H1 (cell line): Measurements from ENCODE around the gene GNAS. TPM values are rescaled to one million over a fixed set of nuclear protein-coding genes. Genes with fewer than 3 reads are reported as not detected.

Experiments
- CTCF ChIA-PET: fragments of 300-600 bp; sonication (Branson Sonifier 250); formaldehyde crosslinking; loops from one replicate; lab custom pipeline; 2021; ENCODE audit not compliant: partially characterized antibody; lab: Charles Lee
- POLR2A ChIA-PET: fragments of 300-600 bp; sonication (Branson Sonifier 250); formaldehyde crosslinking; loops from one replicate; lab custom pipeline; 2021; ENCODE audit warnings: inconsistent platforms; ENCODE audit not compliant: partially characterized antibody; lab: Charles Lee
- DNase-seq, 2 experiments: peaks; one replicate each; pipeline versions ENCODE4 v3.0.0 to v3.0.0-alpha.2; 2010 to 2022; ENCODE audit warnings: low spot score in 2 of 2, low read depth in 1 of 2, mixed read lengths in 1 of 2
- FAIRE-seq: peaks from 2 replicates; lab custom pipeline; 2011; peaks lifted over from hg19 to GRCh38; lab: Jason Lieb, UNC
- H2AFZ ChIP-seq: 2 replicates; pipeline ENCODE4 v1.8.1; 2012; ENCODE audit warnings: low read length, inconsistent platforms
- H2AK5ac ChIP-seq: 2 replicates; pipeline ENCODE4 v1.6.1; 2013; ENCODE audit warnings: low read depth, low read length
- H2BK120ac ChIP-seq: replicated peaks from 2 replicates; pipeline ENCODE3; 2013; ENCODE audit warnings: low read depth, low read length, inconsistent platforms
- H2BK12ac ChIP-seq: 2 replicates; pipeline ENCODE4 v1.6.1; 2013; ENCODE audit warnings: low read depth, low read length
- H2BK15ac ChIP-seq: 2 replicates; pipeline ENCODE4 v1.6.1; 2013; ENCODE audit warnings: low read length
- H2BK20ac ChIP-seq: 2 replicates; pipeline ENCODE4 v1.6.1; 2013; ENCODE audit warnings: low read length
- H2BK5ac ChIP-seq: 2 replicates; pipeline ENCODE4 v1.6.1; 2013; ENCODE audit warnings: low read depth, low read length
- H3K14ac ChIP-seq: 2 replicates; pipeline ENCODE4 v1.6.1; 2013; ENCODE audit warnings: inconsistent platforms; ENCODE audit not compliant: insufficient read length
- H3K18ac ChIP-seq: 2 replicates; pipeline ENCODE4 v1.6.1; 2013; ENCODE audit warnings: low read length; ENCODE audit errors: extremely low read depth
- H3K23ac ChIP-seq: 2 replicates; pipeline ENCODE4 v1.6.1; 2013; ENCODE audit warnings: inconsistent platforms; ENCODE audit not compliant: insufficient read length
- H3K23me2 ChIP-seq: 2 replicates; pipeline ENCODE4 v1.6.1; 2013; ENCODE audit warnings: low read depth, low read length
- H3K27ac ChIP-seq: 2 replicates; pipeline ENCODE4 v1.6.1; 2011; ENCODE audit warnings: low read depth, low read length, inconsistent platforms
- H3K27me3 ChIP-seq, 4 experiments: replicated peaks in 1 of 4; 1 replicate in 1 of 4; 2 replicates in 3 of 4; pipeline versions ENCODE4 v1.6.1 to v1.8.1; 2011 to 2013; ENCODE audit warnings: low read length in 3 of 4, mild to moderate bottlenecking in 3 of 4, inconsistent platforms in 2 of 4, mixed read lengths in 2 of 4, moderate library complexity in 1 of 4; ENCODE audit not compliant: control insufficient read depth in 3 of 4, insufficient read depth in 3 of 4; ENCODE audit errors: extremely low read depth in 1 of 4
- H3K36me3 ChIP-seq, 4 experiments: 2 replicates each; pipeline versions ENCODE4 v1.6.1 to v1.8.1; 2011 to 2013; ENCODE audit warnings: mild to moderate bottlenecking in 4 of 4, low read length in 3 of 4, moderate library complexity in 2 of 4, control low read depth in 1 of 4, inconsistent platforms in 1 of 4; ENCODE audit not compliant: insufficient read depth in 4 of 4, control insufficient read depth in 2 of 4
- H3K4ac ChIP-seq: replicated peaks from 2 replicates; pipeline ENCODE3; 2013; ENCODE audit warnings: low read length, low read depth, mixed read lengths, inconsistent platforms; ENCODE audit not compliant: insufficient read length
- H3K4me1 ChIP-seq, 4 experiments: replicated peaks in 1 of 4; 1 replicate in 1 of 4; 2 replicates in 3 of 4; pipeline versions ENCODE4 v1.6.1 to v1.8.1; 2011 to 2013; ENCODE audit warnings: low read length in 3 of 4, inconsistent platforms in 2 of 4, mixed read lengths in 1 of 4; ENCODE audit not compliant: insufficient read depth in 4 of 4, control insufficient read depth in 3 of 4
- H3K4me2 ChIP-seq, 2 experiments: 2 replicates each; pipeline versions ENCODE4 v1.6.1 to v1.8.1; 2011 to 2013; ENCODE audit warnings: low read depth in 2 of 2, low read length in 2 of 2, control low read depth in 1 of 2, inconsistent platforms in 1 of 2, mild to moderate bottlenecking in 1 of 2; ENCODE audit not compliant: insufficient read depth in 1 of 2
- H3K4me3 ChIP-seq, 4 experiments: fragments of 200-600, 300-600 bp in 1 of 4; sonication (generic), shearing (Covaris generic), sonication (Bioruptor Twin) in 1 of 4; 2 replicates each; pipeline versions ENCODE4 v1.5.1 to v1.8.1; 2011 to 2016; ENCODE audit warnings: low read length in 4 of 4, low read depth in 3 of 4, control low read depth in 2 of 4, inconsistent platforms in 2 of 4, mild to moderate bottlenecking in 2 of 4, mixed read lengths in 1 of 4, moderate library complexity in 1 of 4; ENCODE audit not compliant: insufficient read depth in 2 of 4; ENCODE audit errors: extremely low read depth in 1 of 4
- H3K56ac ChIP-seq: replicated peaks from 2 replicates; pipeline ENCODE3; 2013; ENCODE audit warnings: low read depth, mild to moderate bottlenecking, mixed read lengths, low read length, inconsistent platforms; ENCODE audit not compliant: insufficient read length
- H3K79me1 ChIP-seq: 2 replicates; pipeline ENCODE4 v1.6.1; 2013; ENCODE audit warnings: low read depth, low read length, control low read depth
- H3K79me2 ChIP-seq, 2 experiments: 2 replicates each; pipeline versions ENCODE4 v1.6.1 to v1.8.1; 2012 to 2013; ENCODE audit warnings: low read length in 2 of 2, mild to moderate bottlenecking in 2 of 2, inconsistent platforms in 1 of 2; ENCODE audit not compliant: insufficient read depth in 2 of 2, control insufficient read depth in 1 of 2
- H3K9ac ChIP-seq, 4 experiments: replicated peaks in 1 of 4; 1 replicate in 1 of 4; 2 replicates in 3 of 4; pipeline versions ENCODE4 v1.6.1 to v1.8.1; 2011 to 2013; ENCODE audit warnings: low read depth in 3 of 4, low read length in 3 of 4, control low read depth in 2 of 4, mild to moderate bottlenecking in 2 of 4, moderate library complexity in 2 of 4, inconsistent platforms in 1 of 4; ENCODE audit errors: extremely low read depth in 1 of 4
- H3K9me3 ChIP-seq, 2 experiments: 2 replicates each; pipeline versions ENCODE4 v1.6.1 to v1.8.1; 2012 to 2013; ENCODE audit warnings: mild to moderate bottlenecking in 2 of 2, moderate library complexity in 2 of 2, control low read depth in 1 of 2, inconsistent platforms in 1 of 2, low read depth in 1 of 2, low read length in 1 of 2, mixed read lengths in 1 of 2; ENCODE audit not compliant: insufficient read depth in 2 of 2
- H4K20me1 ChIP-seq, 2 experiments: replicated peaks in 1 of 2; 2 replicates each; pipeline versions ENCODE3 to v1.8.1; 2011 to 2013; ENCODE audit warnings: inconsistent platforms in 2 of 2, low read length in 2 of 2, mild to moderate bottlenecking in 1 of 2; ENCODE audit not compliant: insufficient read depth in 2 of 2, control insufficient read depth in 1 of 2
- H4K5ac ChIP-seq: 2 replicates; pipeline ENCODE4 v1.6.1; 2013; ENCODE audit warnings: low read length, low read depth, mixed read lengths, inconsistent platforms; ENCODE audit not compliant: insufficient read length
- H4K8ac ChIP-seq: 2 replicates; pipeline ENCODE4 v1.8.0; 2013; ENCODE audit warnings: mild to moderate bottlenecking, moderate library complexity, low read length, inconsistent platforms; ENCODE audit not compliant: insufficient read depth; ENCODE audit errors: extremely low read depth
- H4K91ac ChIP-seq: replicated peaks from 2 replicates; pipeline ENCODE3; 2013; ENCODE audit warnings: low read length, mixed read lengths, inconsistent platforms; ENCODE audit not compliant: insufficient read length
- E2F6 ChIP-seq: IDR thresholded peaks from 2 replicates; pipeline ENCODE4 v1.6.1; 2012; ENCODE audit warnings: inconsistent platforms
- GABPA ChIP-seq: IDR thresholded peaks from 2 replicates; pipeline ENCODE4 v1.6.1; 2011; ENCODE audit warnings: mild to moderate bottlenecking, low read length, moderate library complexity, borderline replicate concordance; ENCODE audit not compliant: insufficient read depth
- PHF8 ChIP-seq: fragments of 200-600 bp; sonication (generic); conservative IDR thresholded peaks from 2 replicates; pipeline ENCODE4 v1.7.1; 2012; ENCODE audit warnings: low read depth, mild to moderate bottlenecking, inconsistent platforms, low read length, moderate library complexity
- TBP ChIP-seq: IDR thresholded peaks from 2 replicates; pipeline ENCODE4 v1.6.1; 2011; ENCODE audit warnings: low read depth, low read length, improper control_type of control experiment
- TEAD4 ChIP-seq: IDR thresholded peaks from 2 replicates; pipeline ENCODE4 v1.6.1; 2012; ENCODE audit warnings: low read depth, low read length, inconsistent platforms, mixed read lengths
- WGBS, 2 experiments: shearing (Covaris generic) in 1 of 2; methylation state at CpG; one replicate each; pipeline versions ENCODE4 v1.1.6 to v1.1.7; 2013 to 2015; ENCODE audit warnings: low lambda C conversion rate in 2 of 2, mixed read lengths in 2 of 2, inconsistent platforms in 1 of 2, low coverage in 1 of 2, missing lambda C conversion rate in 1 of 2; ENCODE audit not compliant: insufficient replicate concordance in 2 of 2, insufficient coverage in 1 of 2, insufficient read length in 1 of 2; ENCODE audit errors: extremely low coverage in 1 of 2, missing lambda C conversion rate in 1 of 2; 5-methylcytosine and 5-hydroxymethylcytosine counted together
- long read RNA-seq, 2 experiments: library from RNA in 1 of 2; library from capped mRNA in 1 of 2; stranded (forward); transcript quantifications; one replicate each; pipeline ENCODE4 v2.0.0, GENCODE V29; 2021; ENCODE audit warnings: inconsistent platforms in 1 of 2
- polyA minus RNA-seq, 3 experiments: library from RNA; depleted of rRNA, polyadenylated mRNA; stranded (reverse); fragments of >200 nt; gene quantifications; 1 replicate in 2 of 3; 2 replicates in 1 of 3; pipeline ENCODE4 v1.2.3, GENCODE V29; 2011
- polyA plus RNA-seq, 7 experiments: library from polyadenylated mRNA; depleted of rRNA in 3 of 7; stranded (reverse) in 5 of 7; unstranded in 2 of 7; fragments of >200 nt in 5 of 7; fragments of 200-250 nt in 2 of 7; gene quantifications; 1 replicate in 5 of 7; 2 replicates in 1 of 7; 4 replicates in 1 of 7; pipeline versions ENCODE4 v1.2.1 to v1.2.3, GENCODE V29; 2011 to 2013; ENCODE audit warnings: missing spikeins in 2 of 7, mixed read lengths in 2 of 7
- total RNA-seq: library from RNA; stranded (reverse); fragmentation: NEBNext Ultra II Directional; extraction: Animal tissue kit (Norgen Biotek cat#: 25700); gene quantifications from 2 replicates; pipeline ENCODE4 v1.2.1, GENCODE V29; 2021

Gene GNAS
- total RNA-seq = 989 and 1,039 TPM in 2 replicates
- 1,613 and 2,238 TPM in 2 replicates for polyA plus RNA-seq (2011; rRNA removed)
- 1,327 TPM for polyA plus RNA-seq (2011; cell fraction: cytosol; rRNA removed)
- polyA plus RNA-seq (2011; cell fraction: nucleus; rRNA removed) = 1,703 TPM
- polyA plus RNA-seq (2012, experiment 1 of 2) = 953 to 1,220 TPM (median 1,156 TPM) in 4 replicates
- polyA plus RNA-seq (2012, experiment 2 of 2) = 998 TPM
- 696 TPM for polyA plus RNA-seq (2013, experiment 1 of 2)
- polyA plus RNA-seq (2013, experiment 2 of 2) = 746 TPM
- polyA minus RNA-seq (2011; rRNA and poly(A)+ RNA removed) = 1,072 and 1,265 TPM in 2 replicates
- polyA minus RNA-seq (2011; cell fraction: cytosol; rRNA and poly(A)+ RNA removed) = 673 TPM
- 539 TPM for polyA minus RNA-seq (2011; cell fraction: nucleus; rRNA and poly(A)+ RNA removed)
- long read RNA-seq, experiment 1, full-length matches to known transcripts = 530 of 1,251 reads
- long read RNA-seq, experiment 1, partial matches to known transcripts = 466 of 1,251 reads
- long read RNA-seq, experiment 1, other reads (novel, unspliced or antisense) = 255 of 1,251 reads
- long read RNA-seq, experiment 2, transcript GNAS-208 (13 exons, 2,551 nt) = minor isoform, 10 of 310 reads
- long read RNA-seq, experiment 2, transcript GNAS-210 (13 exons, 1,972 nt) = minor isoform, 14 of 310 reads
- long read RNA-seq, experiment 2, transcript GNAS-204 (13 exons, 2,578 nt) = major isoform, 64 of 310 reads
- long read RNA-seq, experiment 2, transcript GNAS-211 (12 exons, 1,931 nt) = minor isoform, 5 of 310 reads
- long read RNA-seq, experiment 2, partial matches to known transcripts = 34 of 310 reads
- long read RNA-seq, experiment 2, other reads (novel, unspliced or antisense) = 170 of 310 reads

- Histone ChIP-seq H3K27ac (peak within 1 kb of the TSS; percentile 37; the same call in 1 of the 2 replicates), H2BK20ac (0 out of 2 replicates have a peak within 1 kb of the TSS, but pooled peaks have one; percentile 15), H3K9me3 (no peaks in the 10 kb centered on the region; a peak in 1 of 4 replicates), H3K23me2 (peaks cover 21% of the 10 kb centered on the region), H3K36me3 (peaks cover 0 to 19% (median 5%) of the 10 kb centered on the region in 4 experiments; a peak in 5 of 8 replicates), H3K4me2 (peak within 1 kb of the TSS; percentile 98), H3K23ac (no peak within 1 kb of the TSS), H4K5ac (peak within 1 kb of the TSS; percentile 21), H2BK12ac (peak within 1 kb of the TSS; percentile 93), H4K20me1 (peaks cover 4 to 10% of the 10 kb centered on the region in 2 experiments), H3K14ac (no peak within 1 kb of the TSS), H3K4me1 (peaks cover 0 to 29% (median 16%) of the 10 kb centered on the region in 4 experiments; a peak in 6 of 7 replicates), H3K79me2 (peaks cover 25 to 45% of the 10 kb centered on the region in 2 experiments), H2BK5ac (peak within 1 kb of the TSS; percentile 69), H3K9ac (peak within 1 kb of the TSS in 3 of 4 experiments; percentile 26 to 64 (median 41); a peak in 6 of 7 replicates), H2AFZ (no peak within 1 kb of the TSS), H3K4ac (no peak within 1 kb of the TSS), H3K27me3 (peaks cover 24 to 62% (median 52%) of the 10 kb centered on the region in 4 experiments), H3K56ac (peak within 1 kb of the TSS; percentile 9), H2AK5ac (peak within 1 kb of the TSS; percentile 58; the same call in 1 of the 2 replicates), H2BK120ac (peak within 1 kb of the TSS; percentile 38), H3K18ac (peak within 1 kb of the TSS; percentile 82), H2BK15ac (peak within 1 kb of the TSS; percentile 83; the same call in 1 of the 2 replicates), H3K79me1 (0 out of 2 replicates have a peak, but pooled peaks cover 2% of the 10 kb centered on the region), H3K4me3 (peak within 1 kb of the TSS; percentile 68 to 88 (median 78)), H4K91ac (peak within 1 kb of the TSS; percentile 48), H4K8ac (peak within 1 kb of the TSS; percentile 76)
- POLR2A ChIA-PET = interaction anchor here (0.5 to 13.4 kb wide), 21 partner anchors 8 to 464 kb away, joined by 3 to 163 read pairs (median 4); partner anchors contain the start of genes STX16 and VAPB
- CTCF ChIA-PET = interaction anchor here (0.6 to 5.0 kb wide), 19 partner anchors 9 to 603 kb away, joined by 3 to 57 read pairs (median 4); partner anchors contain the start of gene STX16
- peak; percentile 61 to 86 for DNase-seq
- peak; percentile 62 for FAIRE-seq
- 16% methylated on average over 34 of the region's 35 CpGs; no CpG with 5 or more reads in 1 of the 2 experiments for WGBS, 2 experiments
- peak; percentile 68; the same call in 1 of the 2 replicates for TF ChIP-seq TBP
- TF ChIP-seq GABPA = peak; percentile 78; the same call in 1 of the 2 replicates
- TF ChIP-seq E2F6 = peak; percentile 39; the same call in 1 of the 2 replicates
- TF ChIP-seq TEAD4 = no peak
- TF ChIP-seq PHF8 = peak; percentile 45; the same call in 1 of the 2 replicates
These were observed at the start of gene GNAS for GRCh38 chr20:58852543-58853271. TSS of gene GNAS (plus strand) at chr20:58852716.
